H9 (cell line): ENCODE results near the gene LRP1-AS. TPM values are rescaled to one million over a fixed set of nuclear protein-coding genes. Genes with fewer than 3 reads are reported as not detected.

ENCODE experiments used
- DNase-seq: peaks from one replicate; pipeline ENCODE4 v3.0.0-alpha.2; 2017
- H2AFZ ChIP-seq: one replicate; pipeline ENCODE4 v1.6.1; 2013; ENCODE audit warnings: mild to moderate bottlenecking, low read length, control low read depth, moderate library complexity
- H2AK5ac ChIP-seq: 2 replicates; pipeline ENCODE4 v1.6.1; 2013; ENCODE audit warnings: low read length, control low read depth, mixed read lengths; ENCODE audit not compliant: insufficient read length
- H2BK120ac ChIP-seq: one replicate; pipeline ENCODE4 v1.6.1; 2013; ENCODE audit warnings: low read depth, mild to moderate bottlenecking, low read length, control low read depth, inconsistent platforms; ENCODE audit not compliant: poor library complexity, severe bottlenecking
- H2BK12ac ChIP-seq: 2 replicates; pipeline ENCODE4 v1.6.1; 2013; ENCODE audit warnings: low read length, control low read depth, mixed read lengths, low read depth; ENCODE audit not compliant: insufficient read length
- H2BK15ac ChIP-seq: 2 replicates; pipeline ENCODE4 v1.6.1; 2013; ENCODE audit warnings: low read depth, low read length, control low read depth
- H2BK20ac ChIP-seq: one replicate; pipeline ENCODE4 v1.6.1; 2013; ENCODE audit warnings: low read depth, mild to moderate bottlenecking, low read length, control low read depth, inconsistent platforms; ENCODE audit not compliant: poor library complexity, severe bottlenecking
- H2BK5ac ChIP-seq: 2 replicates; pipeline ENCODE4 v1.6.1; 2013; ENCODE audit warnings: low read length, control low read depth, mixed read lengths; ENCODE audit not compliant: insufficient read length
- H3K14ac ChIP-seq: 2 replicates; pipeline ENCODE4 v1.6.1; 2013; ENCODE audit warnings: low read length, control low read depth; ENCODE audit not compliant: insufficient read depth
- H3K18ac ChIP-seq: 2 replicates; pipeline ENCODE4 v1.6.1; 2013; ENCODE audit warnings: low read depth, mild to moderate bottlenecking, mixed read lengths, low read length, control low read depth; ENCODE audit not compliant: insufficient read length
- H3K23ac ChIP-seq: 2 replicates; pipeline ENCODE4 v1.6.1; 2013; ENCODE audit warnings: low read length, control low read depth, mixed read lengths, low read depth; ENCODE audit not compliant: insufficient read length
- H3K23me2 ChIP-seq: 2 replicates; pipeline ENCODE4 v1.6.1; 2013; ENCODE audit warnings: low read depth, mild to moderate bottlenecking, mixed read lengths, low read length, control low read depth; ENCODE audit not compliant: insufficient read length, poor library complexity, severe bottlenecking
- H3K27ac ChIP-seq: 2 replicates; pipeline ENCODE4 v1.5.1; 2013; ENCODE audit warnings: low read length, control low read depth, mixed read lengths, low read depth; ENCODE audit not compliant: insufficient read length
- H3K27me3 ChIP-seq: 2 replicates; pipeline ENCODE4 v1.6.1; 2013; ENCODE audit warnings: low read length, control low read depth, inconsistent platforms; ENCODE audit not compliant: insufficient read depth
- H3K4ac ChIP-seq: 2 replicates; pipeline ENCODE4 v1.6.1; 2013; ENCODE audit warnings: low read depth, mild to moderate bottlenecking, control low read depth, inconsistent platforms, low read length, moderate library complexity
- H3K4me1 ChIP-seq: 2 replicates; pipeline ENCODE4 v1.6.1; 2013; ENCODE audit warnings: low read length, control low read depth, inconsistent platforms; ENCODE audit not compliant: insufficient read depth
- H3K4me2 ChIP-seq: 2 replicates; pipeline ENCODE4 v1.6.1; 2013; ENCODE audit warnings: low read length, control low read depth, mixed read lengths; ENCODE audit not compliant: insufficient read length, insufficient read depth
- H3K56ac ChIP-seq: 2 replicates; pipeline ENCODE4 v1.6.1; 2013; ENCODE audit warnings: low read depth, mild to moderate bottlenecking, mixed read lengths, low read length, control low read depth; ENCODE audit not compliant: insufficient read length
- H3K79me1 ChIP-seq: 2 replicates; pipeline ENCODE4 v1.6.1; 2013; ENCODE audit warnings: low read depth, mild to moderate bottlenecking, moderate library complexity, low read length, control low read depth, inconsistent platforms; ENCODE audit not compliant: insufficient read depth, poor library complexity, severe bottlenecking
- H3K79me2 ChIP-seq: 2 replicates; pipeline ENCODE4 v1.6.1; 2013; ENCODE audit warnings: low read length, control low read depth, inconsistent platforms; ENCODE audit not compliant: insufficient read depth
- H3K9ac ChIP-seq: 2 replicates; pipeline ENCODE4 v1.6.1; 2013; ENCODE audit warnings: low read length, control low read depth, mixed read lengths; ENCODE audit not compliant: insufficient read length; ENCODE audit errors: extremely low read depth
- H3K9me3 ChIP-seq: one replicate; pipeline ENCODE4 v1.6.1; 2013; ENCODE audit warnings: low read depth, low read length, inconsistent platforms; ENCODE audit not compliant: control insufficient read depth
- H3T11ph ChIP-seq: one replicate; pipeline ENCODE4 v1.6.1; 2013; ENCODE audit warnings: mild to moderate bottlenecking, low read length, control low read depth, inconsistent platforms
- H4K20me1 ChIP-seq: one replicate; pipeline ENCODE4 v1.6.1; 2013; ENCODE audit not compliant: control insufficient read depth, insufficient read length, insufficient read depth
- H4K5ac ChIP-seq: 2 replicates; pipeline ENCODE4 v1.6.1; 2013; ENCODE audit warnings: low read depth, mild to moderate bottlenecking, mixed read lengths, low read length, control low read depth; ENCODE audit not compliant: insufficient read length
- H4K8ac ChIP-seq: replicated peaks from 2 replicates; pipeline ENCODE4 v1.6.1; 2013; ENCODE audit warnings: low read length, control low read depth, mixed read lengths, low read depth; ENCODE audit not compliant: insufficient read length
- H4K91ac ChIP-seq: 2 replicates; pipeline ENCODE4 v1.6.1; 2013; ENCODE audit warnings: low read depth, mild to moderate bottlenecking, moderate library complexity, mixed read lengths, low read length, control low read depth; ENCODE audit not compliant: insufficient read length
- H3K27ac Mint-ChIP-seq, 3 experiments: 2 replicates in 2 of 3; 3 replicates in 1 of 3; pipeline ENCODE4 v1.8.0; 2020 to 2021; ENCODE audit warnings: mixed read lengths in 3 of 3, mild to moderate bottlenecking in 1 of 3, moderate library complexity in 1 of 3
- H3K27me3 Mint-ChIP-seq: 2 replicates; pipeline ENCODE4 v1.8.0; 2021; ENCODE audit warnings: low read depth, mild to moderate bottlenecking, moderate library complexity, mixed read lengths
- H3K36me3 Mint-ChIP-seq, 3 experiments: 2 replicates in 2 of 3; 3 replicates in 1 of 3; pipeline ENCODE4 v1.8.0; 2020 to 2021; ENCODE audit warnings: low read depth in 3 of 3, mixed read lengths in 3 of 3; ENCODE audit not compliant: insufficient read depth in 1 of 3
- H3K4me1 Mint-ChIP-seq, 2 experiments: 2 replicates each; pipeline ENCODE4 v1.8.0; 2020; ENCODE audit warnings: mixed read lengths in 2 of 2
- H3K4me3 Mint-ChIP-seq, 2 experiments: 2 replicates in 1 of 2; 3 replicates in 1 of 2; pipeline ENCODE4 v1.8.0; 2020 to 2021; ENCODE audit warnings: mild to moderate bottlenecking in 2 of 2, mixed read lengths in 2 of 2, moderate library complexity in 1 of 2
- H3K9me3 Mint-ChIP-seq, 2 experiments: 2 replicates in 1 of 2; 3 replicates in 1 of 2; pipeline ENCODE4 v1.8.0; 2020; ENCODE audit warnings: mild to moderate bottlenecking in 2 of 2, mixed read lengths in 2 of 2, moderate library complexity in 1 of 2
- WGBS: extraction: QIAGEN DNeasy Blood & Tissue Kit; methylation state at CpG from one replicate; pipeline ENCODE4 v1.1.7; 2013; ENCODE audit warnings: missing lambda C conversion rate, low lambda C conversion rate, mixed read lengths; ENCODE audit not compliant: insufficient read length; ENCODE audit errors: extremely low coverage; 5-methylcytosine and 5-hydroxymethylcytosine counted together
- total RNA-seq: library from RNA; stranded (reverse); gene quantifications from 2 replicates; pipeline ENCODE4 v1.2.1, GENCODE V29; 2021
- TF ChIP-seq, protein P1 (sequence below): fragments of 200-600 bp; sonication (generic); conservative IDR thresholded peaks from 3 replicates; pipeline ENCODE4 v1.8.0; 2021; ENCODE audit warnings: antibody characterized with exemption, mild to moderate bottlenecking

The LRP1-AS gene
- total RNA-seq, 1 experiment from 2014 or later: not detected

DNA sequence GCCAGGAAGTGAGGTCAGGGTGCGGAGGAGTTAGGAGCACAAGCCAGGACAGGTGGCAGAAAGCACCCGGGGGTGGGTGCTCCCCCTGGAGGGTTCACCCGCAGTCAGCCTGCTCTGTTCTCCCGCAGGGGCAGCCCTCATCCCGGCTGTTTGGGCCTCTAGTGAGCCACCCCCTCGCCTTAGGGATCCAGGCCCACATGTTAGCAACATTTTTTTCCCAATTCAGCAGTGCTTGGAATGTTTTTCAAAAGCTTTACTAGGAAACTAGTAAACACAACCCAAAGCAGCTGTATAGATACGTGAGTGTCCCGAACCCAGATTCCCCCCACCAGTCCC is 40.6 kb upstream of the LRP1-AS start:
- H3K18ac ChIP-seq: no peak overlapping the region
- no peaks in the 10 kb centered on the region for H4K20me1 ChIP-seq
- H2AFZ ChIP-seq: no peak overlapping the region
- Mint-ChIP-seq H3K36me3 (peaks cover 68 to 97% (median 96%) of the 10 kb centered on the region in 3 experiments), H3K27ac (0 out of 7 replicates have a peak overlapping the region, but pooled peaks of 1 of the 3 experiments have one; percentile 19), H3K9me3 (no peaks in the 10 kb centered on the region; a peak in 1 of 5 replicates), H3K4me3 (no peak overlapping the region), H3K27me3 (no peaks in the 10 kb centered on the region; the same call in 1 of the 2 replicates), H3K4me1 (peaks cover 0 to under 1% of the 10 kb centered on the region in 2 experiments; a peak in 2 of 4 replicates)
- H3K23me2 ChIP-seq: no peaks in the 10 kb centered on the region
- no peak overlapping the region for H2BK20ac ChIP-seq
- H2AK5ac ChIP-seq: no peak overlapping the region
- no CpG with 5 or more reads among the region's 8 CpGs for WGBS
- H3K4me2 ChIP-seq: no peak overlapping the region
- no peak overlapping the region for H2BK120ac ChIP-seq
- TF ChIP-seq, protein P1, sequence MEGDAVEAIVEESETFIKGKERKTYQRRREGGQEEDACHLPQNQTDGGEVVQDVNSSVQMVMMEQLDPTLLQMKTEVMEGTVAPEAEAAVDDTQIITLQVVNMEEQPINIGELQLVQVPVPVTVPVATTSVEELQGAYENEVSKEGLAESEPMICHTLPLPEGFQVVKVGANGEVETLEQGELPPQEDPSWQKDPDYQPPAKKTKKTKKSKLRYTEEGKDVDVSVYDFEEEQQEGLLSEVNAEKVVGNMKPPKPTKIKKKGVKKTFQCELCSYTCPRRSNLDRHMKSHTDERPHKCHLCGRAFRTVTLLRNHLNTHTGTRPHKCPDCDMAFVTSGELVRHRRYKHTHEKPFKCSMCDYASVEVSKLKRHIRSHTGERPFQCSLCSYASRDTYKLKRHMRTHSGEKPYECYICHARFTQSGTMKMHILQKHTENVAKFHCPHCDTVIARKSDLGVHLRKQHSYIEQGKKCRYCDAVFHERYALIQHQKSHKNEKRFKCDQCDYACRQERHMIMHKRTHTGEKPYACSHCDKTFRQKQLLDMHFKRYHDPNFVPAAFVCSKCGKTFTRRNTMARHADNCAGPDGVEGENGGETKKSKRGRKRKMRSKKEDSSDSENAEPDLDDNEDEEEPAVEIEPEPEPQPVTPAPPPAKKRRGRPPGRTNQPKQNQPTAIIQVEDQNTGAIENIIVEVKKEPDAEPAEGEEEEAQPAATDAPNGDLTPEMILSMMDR: no peak
- no peak overlapping the region for H3K23ac ChIP-seq
- H3K9ac ChIP-seq: no peak overlapping the region
- H2BK12ac ChIP-seq: no peak overlapping the region
- H4K5ac ChIP-seq: no peak overlapping the region
- H4K91ac ChIP-seq: no peak overlapping the region
- H3K27me3 ChIP-seq: no peaks in the 10 kb centered on the region
- H3K56ac ChIP-seq: no peak overlapping the region
- no peak overlapping the region for H2BK5ac ChIP-seq
- H3K79me1 ChIP-seq: no peaks in the 10 kb centered on the region
- H3K9me3 ChIP-seq: no peaks in the 10 kb centered on the region
- no peak overlapping the region for H3K4ac ChIP-seq
- no peak overlapping the region for H4K8ac ChIP-seq
- no peak for DNase-seq
- no peak overlapping the region for H3K27ac ChIP-seq
- no peak overlapping the region for H3K14ac ChIP-seq
- no peak overlapping the region for H2BK15ac ChIP-seq
- no peaks in the 10 kb centered on the region for H3K4me1 ChIP-seq
- H3K79me2 ChIP-seq: no peaks in the 10 kb centered on the region
- no peak overlapping the region for H3T11ph ChIP-seq
